HuH-7.5 (cell line): ENCODE measurements around the gene AP2A2.
A peak's percentile ranks its signal among the peaks of the same experiment; 100 is the strongest.

Experiments
- DNase-seq: peaks from one replicate; pipeline ENCODE4 v3.0.0; 2011; ENCODE audit warnings: low spot score

Gene AP2A2

GRCh38 chr11:924406-925157 lies 1.1 kb upstream of the AP2A2 start:
- DNase-seq, result no peak

- DNase-seq, result no peak
Observed at GRCh38 chr11:925158-925495, 543 bp upstream of the AP2A2 start.

- peak; percentile 77 for DNase-seq
Observed at GRCh38 chr11:926341-926916, 759 bp downstream of the AP2A2 start.

GRCh38 chr11:927871-928270 lies 2.2 kb downstream of the AP2A2 start:
- no peak for DNase-seq

GRCh38 chr11:928786-929185 lies 3.1 kb downstream of the AP2A2 start:
- no peak for DNase-seq

- no peak for DNase-seq
Observed at GRCh38 chr11:929405-929804, 3.7 kb downstream of the AP2A2 start.

- no peak for DNase-seq
Observed at GRCh38 chr11:931385-931784, 5.7 kb downstream of the AP2A2 start.

GRCh38 chr11:932435-932834 lies 6.8 kb downstream of the AP2A2 start:
- no peak for DNase-seq

- no peak for DNase-seq
Observed at GRCh38 chr11:933142-933851, 7.6 kb downstream of the AP2A2 start.

GRCh38 chr11:933936-934335 lies 8.3 kb downstream of the AP2A2 start:
- DNase-seq, result no peak

GRCh38 chr11:934527-934926 lies 8.9 kb downstream of the AP2A2 start:
- no peak for DNase-seq

GRCh38 chr11:936199-936598 lies 10.5 kb downstream of the AP2A2 start:
- DNase-seq, result no peak

- no peak for DNase-seq
Observed at GRCh38 chr11:937841-938261, 12.2 kb downstream of the AP2A2 start.

GRCh38 chr11:940496-941135 lies 14.9 kb downstream of the AP2A2 start:
- DNase-seq, result no peak

GRCh38 chr11:942823-943222 lies 17.2 kb downstream of the AP2A2 start:
- no peak for DNase-seq

GRCh38 chr11:944711-945470 lies 19.2 kb downstream of the AP2A2 start:
- no peak for DNase-seq

GRCh38 chr11:945986-946385 lies 20.3 kb downstream of the AP2A2 start:
- no peak for DNase-seq

GRCh38 chr11:947744-948143 lies 22.1 kb downstream of the AP2A2 start:
- DNase-seq, result no peak

- no peak for DNase-seq
Observed at GRCh38 chr11:951507-951906, 25.8 kb downstream of the AP2A2 start.

GRCh38 chr11:952406-953385 lies 27.0 kb downstream of the AP2A2 start:
- peak; percentile 60 for DNase-seq

GRCh38 chr11:953512-953911 lies 27.8 kb downstream of the AP2A2 start:
- no peak for DNase-seq
